Measurements from ENCODE around the gene FOXJ3.

Gene FOXJ3

GRCh38 chr1:42150651-42151050 lies 184.4 kb downstream of the FOXJ3 start:
- FAIRE-seq (no peak), DNase-seq (ENCODE audit: insufficient read length, low spot score) (no peak)

DNA sequence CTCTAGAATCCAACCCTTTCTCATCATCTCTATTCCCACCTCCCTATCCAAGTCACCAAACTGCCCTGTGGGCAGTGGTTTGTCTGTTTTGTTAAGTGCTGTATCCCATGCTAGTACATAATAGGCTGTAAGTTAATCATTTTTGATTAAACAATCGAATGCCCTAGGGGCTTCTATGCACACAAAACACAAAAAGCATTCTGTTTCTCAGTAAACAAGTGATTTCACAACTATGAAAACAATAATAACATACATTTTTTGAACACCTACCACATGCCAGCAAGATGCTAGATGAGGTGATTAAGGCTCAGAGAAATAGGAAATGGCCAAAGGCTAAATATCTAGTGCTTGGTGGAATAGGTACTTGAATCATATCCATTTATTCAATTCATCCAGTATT lies 186.9 kb downstream of the FOXJ3 start:
- no peak for FAIRE-seq

GRCh38 chr1:42146626-42147320 lies 188.3 kb downstream of the FOXJ3 start:
- DNase-seq (ENCODE audit: insufficient read length, low spot score) (peak; percentile 65), FAIRE-seq (peak; percentile 86)

More for the DNA sequence above, 186.9 kb downstream of the FOXJ3 start:
- no peak for DNase-seq (ENCODE audit: insufficient read length, low spot score)

GRCh38 chr1:42145764-42146625 lies 189.0 kb downstream of the FOXJ3 start:
- FAIRE-seq (no peak), DNase-seq (ENCODE audit: insufficient read length, low spot score) (no peak)

GRCh38 chr1:42145389-42145716 lies 189.7 kb downstream of the FOXJ3 start:
- DNase-seq (ENCODE audit: insufficient read length, low spot score), result no peak
- no peak for FAIRE-seq

DNA sequence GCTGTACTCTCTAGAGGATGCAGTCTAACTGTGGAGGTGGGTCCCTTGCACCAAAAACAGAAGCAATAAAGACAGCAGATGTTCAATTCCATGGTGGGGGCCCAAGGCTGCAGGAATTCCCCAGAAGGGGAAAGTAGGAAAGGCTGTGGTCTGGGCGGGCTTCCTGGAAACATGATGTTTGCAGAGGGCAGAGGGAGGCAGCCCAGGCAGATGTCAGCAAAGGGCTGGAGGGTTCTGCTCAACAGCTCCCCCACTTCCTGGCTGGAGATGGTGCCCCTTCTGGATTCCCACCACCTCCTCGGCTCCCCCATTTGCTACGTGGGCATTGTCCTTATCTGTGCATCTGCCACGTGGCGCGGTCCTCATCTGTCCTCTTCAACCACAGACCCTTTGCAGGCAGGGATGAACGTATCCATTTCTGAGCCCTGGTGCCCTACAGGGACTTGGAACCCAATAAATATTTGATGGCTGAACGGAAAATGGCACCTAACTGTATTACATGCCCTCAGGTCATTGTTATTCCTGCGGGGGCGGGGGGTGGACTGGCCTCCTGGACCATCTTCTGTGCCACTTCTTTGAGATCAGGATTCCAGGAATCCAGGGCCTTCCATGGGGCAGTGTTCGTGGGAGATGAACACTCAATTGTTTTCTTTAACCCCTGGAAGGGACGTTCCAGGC lies 190.2 kb downstream of the FOXJ3 start:
- FAIRE-seq, result no peak
- no peak for DNase-seq (ENCODE audit: insufficient read length, low spot score)

GRCh38 chr1:42143896-42144710 lies 190.9 kb downstream of the FOXJ3 start:
- FAIRE-seq, result no peak
- DNase-seq (ENCODE audit: insufficient read length, low spot score), result no peak

DNA sequence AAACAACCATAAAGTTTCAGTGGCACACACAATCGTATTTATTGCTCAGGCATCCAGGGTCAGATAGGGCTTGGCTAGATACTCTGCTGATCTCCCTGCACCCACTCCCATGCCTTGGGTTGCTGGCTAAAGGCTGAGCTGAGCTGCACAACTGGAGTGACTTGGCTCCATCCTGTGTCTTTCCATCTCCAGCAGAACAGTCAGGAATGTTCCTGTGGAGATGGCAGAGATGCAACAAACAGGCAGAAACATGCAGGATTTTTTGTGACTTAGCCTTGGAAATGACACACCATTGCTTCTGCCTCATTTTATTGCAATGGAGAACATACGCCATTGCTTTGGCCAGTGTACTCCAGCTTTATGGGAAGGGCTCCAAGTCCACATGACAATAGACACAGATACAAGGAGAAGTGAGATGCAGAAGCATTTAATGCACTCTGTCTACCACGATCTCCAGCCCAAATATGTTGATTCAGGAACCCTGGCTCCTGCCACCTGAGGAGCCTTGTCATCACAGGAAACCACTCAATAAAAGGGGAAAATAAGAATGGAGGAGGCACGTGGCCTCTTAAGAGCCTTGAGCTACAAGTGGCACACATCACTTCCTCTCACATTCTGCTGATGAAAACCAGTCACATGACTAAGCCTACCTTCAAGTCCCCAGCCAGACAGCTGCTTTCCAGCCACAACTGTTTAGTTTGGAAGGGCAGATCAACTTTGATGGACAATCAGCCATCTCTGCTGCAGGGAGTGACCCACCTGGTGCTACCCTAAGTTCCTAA lies 191.9 kb downstream of the FOXJ3 start:
- FAIRE-seq, result no peak
- no peak for DNase-seq (ENCODE audit: insufficient read length, low spot score)

DNA sequence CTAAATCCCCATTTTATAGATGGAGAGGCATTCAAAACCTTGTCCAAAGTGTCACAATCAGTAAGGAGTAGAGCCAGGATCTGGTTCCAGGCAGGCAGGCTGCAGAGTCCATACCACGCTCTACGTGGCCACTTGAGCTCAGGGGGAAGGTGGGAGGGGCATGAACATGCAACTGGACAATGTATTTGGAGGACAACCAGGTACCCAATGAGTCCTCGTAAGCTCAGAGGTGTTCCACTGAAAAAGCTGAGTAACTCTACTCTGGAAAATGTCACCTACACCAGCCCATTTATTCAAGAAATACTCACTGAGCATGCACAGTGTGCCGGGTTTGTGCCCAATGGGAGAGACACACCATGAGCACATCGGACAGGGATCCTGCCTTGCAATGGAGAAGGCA lies 193.1 kb downstream of the FOXJ3 start:
- DNase-seq (ENCODE audit: insufficient read length, low spot score) (no peak), FAIRE-seq (no peak)

GRCh38 chr1:42140191-42140590 lies 194.8 kb downstream of the FOXJ3 start:
- DNase-seq (ENCODE audit: insufficient read length, low spot score) (no peak), FAIRE-seq (no peak)

DNA sequence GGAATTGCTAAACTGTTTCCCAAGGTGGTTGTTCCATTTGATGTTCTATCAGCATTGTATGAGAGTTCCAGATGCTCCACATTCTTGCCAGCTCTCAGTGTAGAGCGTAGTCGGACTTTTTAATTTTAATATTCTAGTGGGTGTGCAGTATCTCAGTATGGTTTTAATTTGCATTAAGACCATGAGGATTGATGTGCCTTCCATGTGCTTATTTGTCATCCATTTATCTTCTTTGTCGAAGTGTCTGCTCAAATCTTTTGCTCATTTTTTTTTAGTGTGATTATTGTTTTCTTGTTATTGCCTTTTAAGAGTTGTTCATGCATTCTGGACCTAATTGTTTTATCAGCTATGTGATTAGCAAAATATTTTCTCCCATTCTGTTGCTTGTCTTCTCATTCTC lies 195.6 kb downstream of the FOXJ3 start:
- no peak for DNase-seq (ENCODE audit: insufficient read length, low spot score)

GRCh38 chr1:42138586-42138985 lies 196.4 kb downstream of the FOXJ3 start:
- no peak for FAIRE-seq
- DNase-seq (ENCODE audit: insufficient read length, low spot score), result no peak

More for the DNA sequence above, 195.6 kb downstream of the FOXJ3 start:
- no peak for FAIRE-seq

DNA sequence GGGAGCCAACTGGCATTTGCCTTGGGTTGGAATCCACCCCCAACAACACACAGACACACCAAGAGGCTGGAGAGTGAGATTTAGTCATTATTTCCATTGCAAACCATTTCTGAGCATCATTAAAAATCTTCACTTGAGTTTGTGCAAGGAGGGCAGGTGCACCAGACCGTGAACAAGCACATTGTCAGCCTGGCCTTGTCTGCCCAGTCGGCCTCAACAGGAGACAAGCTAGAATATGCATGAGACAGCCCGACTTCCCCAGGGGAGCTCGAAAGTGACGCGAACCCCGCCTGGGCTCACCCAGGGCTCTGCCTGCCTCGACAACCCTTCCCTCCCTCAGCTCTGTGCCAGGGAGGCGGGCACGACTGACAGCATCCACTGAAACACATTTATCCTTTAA lies 197.3 kb downstream of the FOXJ3 start:
- DNase-seq (ENCODE audit: insufficient read length, low spot score), result no peak
- no peak for FAIRE-seq

DNA sequence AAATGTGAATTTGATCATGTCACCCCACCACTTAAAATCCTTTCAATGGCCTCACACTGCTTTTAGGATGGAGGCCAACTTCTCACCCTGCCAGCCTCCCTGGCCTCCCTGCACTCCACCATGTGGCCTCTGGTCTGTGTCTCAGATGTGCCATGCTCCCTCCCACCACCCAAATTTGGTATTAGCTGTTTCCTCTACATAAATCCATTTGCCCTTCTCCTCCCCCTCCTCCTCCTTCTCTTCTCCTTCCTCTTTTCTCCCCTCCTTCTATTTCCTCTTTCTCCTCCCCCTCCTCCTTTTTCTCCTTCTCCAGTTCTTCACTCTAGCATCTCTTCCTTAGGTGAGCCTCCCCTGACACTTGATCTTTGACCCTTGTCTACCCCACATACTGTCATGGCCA lies 198.6 kb downstream of the FOXJ3 start:
- no peak for FAIRE-seq
- no peak for DNase-seq (ENCODE audit: insufficient read length, low spot score)

GRCh38 chr1:42135426-42135825 lies 199.6 kb downstream of the FOXJ3 start:
- no peak for FAIRE-seq
- DNase-seq (ENCODE audit: insufficient read length, low spot score), result no peak

GRCh38 chr1:42133809-42134526 lies 201.1 kb downstream of the FOXJ3 start:
- FAIRE-seq, result no peak
- no peak for DNase-seq (ENCODE audit: insufficient read length, low spot score)

DNA sequence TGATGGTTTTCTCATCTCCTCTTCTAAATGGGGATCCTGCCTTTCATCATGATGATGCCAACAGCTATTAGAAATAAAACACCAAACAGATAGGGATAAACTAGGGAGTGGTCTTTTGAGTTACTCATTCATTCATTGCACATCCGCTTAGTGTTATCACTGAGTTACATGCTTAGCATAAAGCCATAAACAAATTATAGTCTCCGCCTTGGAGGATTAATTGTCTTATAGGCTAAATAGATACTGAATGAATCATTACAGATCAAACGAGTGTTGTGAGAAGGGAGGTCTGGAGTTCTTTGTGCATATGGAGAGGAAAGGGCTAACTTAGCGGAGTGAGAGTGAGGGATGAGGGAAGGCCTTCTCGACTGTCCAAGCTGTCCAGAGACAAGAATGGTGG lies 201.6 kb downstream of the FOXJ3 start:
- FAIRE-seq (no peak), DNase-seq (ENCODE audit: insufficient read length, low spot score) (no peak)

DNA sequence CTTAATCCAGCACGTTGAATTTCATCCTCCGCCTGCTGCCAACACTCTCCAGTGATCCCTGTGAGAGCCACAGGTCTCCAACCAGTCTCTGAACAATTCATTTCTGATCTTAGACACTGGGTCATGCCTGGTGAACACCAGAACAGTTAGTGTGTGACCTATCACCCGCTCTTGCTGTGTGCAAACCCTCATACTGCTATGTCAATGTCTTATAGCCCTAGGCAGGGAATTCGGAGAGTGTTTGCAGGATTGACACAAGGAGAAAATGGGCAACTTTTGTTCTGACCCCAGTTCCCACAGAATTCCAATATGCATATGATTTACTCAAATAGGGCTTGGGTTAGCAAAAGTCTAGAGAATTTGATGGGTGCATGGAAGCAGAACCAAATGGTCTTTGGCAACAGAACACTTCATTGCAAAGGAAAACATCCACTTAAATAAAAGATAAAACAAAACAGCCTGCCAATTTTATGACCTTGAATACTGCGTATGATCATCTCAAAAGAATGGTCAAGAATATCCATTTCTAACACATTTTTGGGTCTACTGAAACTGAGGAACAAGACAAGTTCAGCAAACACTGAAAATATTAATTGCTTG lies 204.9 kb downstream of the FOXJ3 start:
- DNase-seq (ENCODE audit: insufficient read length, low spot score) (no peak), FAIRE-seq (no peak)

DNA sequence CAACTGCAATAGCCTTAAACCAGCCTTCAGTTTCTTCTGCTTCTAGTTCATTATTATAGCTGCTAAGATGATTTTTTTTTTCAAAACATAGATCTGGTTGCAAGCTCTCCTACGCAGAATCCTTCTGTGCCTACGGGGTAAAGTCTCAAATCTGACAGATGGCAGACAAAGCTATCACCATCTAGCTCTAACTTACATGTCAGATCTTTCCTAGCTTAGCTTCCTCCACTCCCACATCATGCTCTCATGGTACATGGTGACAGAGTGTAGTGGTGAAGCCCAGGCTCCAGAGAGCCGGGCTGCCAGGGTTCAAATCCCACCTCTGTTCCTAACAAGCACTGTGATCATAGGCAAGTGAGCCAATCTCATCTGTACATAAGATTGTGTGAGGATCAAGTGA lies 206.1 kb downstream of the FOXJ3 start:
- DNase-seq (ENCODE audit: insufficient read length, low spot score) (no peak), FAIRE-seq (no peak)
